HepG2 (cell line): ENCODE data around the gene ATP1B2. TPM values are rescaled to one million over a fixed set of nuclear protein-coding genes. Genes with fewer than 3 reads are reported as not detected.

Experiments used
- ATAD3A ChIP-seq: sonication (generic); formaldehyde crosslinking; IDR thresholded peaks from 2 replicates; pipeline ENCODE4 v1.4.0; 2020; ENCODE audit warnings: missing genetic modification reagents
- BHLHE40 ChIP-seq: IDR thresholded peaks from 2 replicates; pipeline ENCODE4 v1.6.1; 2011; ENCODE audit warnings: low read length, improper control_type of control experiment
- CENPX ChIP-seq: sonication (generic); formaldehyde crosslinking; IDR thresholded peaks from 2 replicates; pipeline ENCODE4 v1.9.0; 2021; ENCODE audit warnings: mild to moderate bottlenecking, missing genetic modification reagents, moderate library complexity
- CHD2 ChIP-seq: IDR thresholded peaks from 2 replicates; pipeline ENCODE4 v1.6.1; 2011; ENCODE audit warnings: low read depth, low read length, improper control_type of control experiment
- GATAD2A ChIP-seq: IDR thresholded peaks from 2 replicates; pipeline ENCODE4 v1.6.1; 2016
- JARID2 ChIP-seq: sonication (generic); formaldehyde crosslinking; IDR thresholded peaks from 2 replicates; pipeline ENCODE4 v1.8.1; 2023; ENCODE audit warnings: missing genetic modification reagents, inconsistent platforms; ENCODE audit not compliant: insufficient replicate concordance
- PBX2 ChIP-seq: IDR thresholded peaks from 2 replicates; pipeline ENCODE4 v1.6.1; 2016; ENCODE audit warnings: control low read depth
- POLR2AphosphoS5 ChIP-seq: IDR thresholded peaks from 2 replicates; pipeline ENCODE4 v1.6.1; 2012; ENCODE audit warnings: low read depth, low read length
- PREB ChIP-seq: sonication (generic); formaldehyde crosslinking; IDR thresholded peaks from 2 replicates; pipeline ENCODE4 v1.4.0; 2020; ENCODE audit warnings: missing genetic modification reagents
- SIN3B ChIP-seq: fragments of 150-350 bp; IDR thresholded peaks from 2 replicates; pipeline ENCODE4 v1.6.1; 2014; ENCODE audit warnings: low read length
- SMARCC2 ChIP-seq: fragments of 450-650 bp; IDR thresholded peaks from 2 replicates; pipeline ENCODE4 v1.6.1; 2017; ENCODE audit warnings: antibody characterized with exemption, mild to moderate bottlenecking
- SNRNP70 ChIP-seq: fragments of 200-400 bp; formaldehyde crosslinking; IDR thresholded peaks from 2 replicates; pipeline ENCODE4 v1.6.1; 2017; ENCODE audit warnings: mild to moderate bottlenecking, low read depth, low read length, moderate library complexity
- ZBTB1 ChIP-seq: sonication (generic); formaldehyde crosslinking; IDR thresholded peaks from 2 replicates; pipeline ENCODE4 v1.4.0; 2020; ENCODE audit warnings: missing genetic modification reagents, borderline replicate concordance
- ZFP36 ChIP-seq: fragments of 150-350 bp; IDR thresholded peaks from 2 replicates; pipeline ENCODE4 v1.6.1; 2018; ENCODE audit warnings: borderline replicate concordance, low read length, low read depth; ENCODE audit not compliant: partially characterized antibody
- ZFP37 ChIP-seq: sonication (generic); formaldehyde crosslinking; IDR thresholded peaks from 2 replicates; pipeline ENCODE4 v1.4.0; 2020; ENCODE audit warnings: missing genetic modification reagents, borderline replicate concordance
- ZNF772 ChIP-seq: sonication (generic); formaldehyde crosslinking; IDR thresholded peaks from 2 replicates; pipeline ENCODE4 v1.5.0; 2020; ENCODE audit warnings: mild to moderate bottlenecking, missing genetic modification reagents
- ZNF878 ChIP-seq: sonication (generic); formaldehyde crosslinking; IDR thresholded peaks from 2 replicates; pipeline ENCODE4 v1.8.1; 2023; ENCODE audit warnings: mild to moderate bottlenecking, missing genetic modification reagents, moderate library complexity
- ZSCAN12 ChIP-seq: sonication (generic); formaldehyde crosslinking; IDR thresholded peaks from 2 replicates; pipeline ENCODE4 v1.9.0; 2021; ENCODE audit warnings: mild to moderate bottlenecking, missing genetic modification reagents
- ZSCAN21 ChIP-seq: sonication (generic); formaldehyde crosslinking; IDR thresholded peaks from 2 replicates; pipeline ENCODE4 v1.8.0; 2022; ENCODE audit warnings: mild to moderate bottlenecking, missing genetic modification reagents, moderate library complexity, borderline replicate concordance
- polyA plus RNA-seq, 8 experiments: library from polyadenylated mRNA; depleted of rRNA in 3 of 8; stranded (reverse) in 7 of 8; unstranded in 1 of 8; fragments of >200 nt; fragmentation: Illumina TruSeq in 4 of 8; extraction: Trizol in 4 of 8; gene quantifications; 2 replicates each; pipeline versions ENCODE4 v1.2.1 to v1.2.3, GENCODE V29; 2011 to 2016; ENCODE audit warnings: low read depth in 4 of 8, missing spikeins in 1 of 8, mixed read lengths in 1 of 8; ENCODE audit not compliant: insufficient read depth in 1 of 8
- total RNA-seq, 5 experiments: library from RNA; depleted of rRNA; stranded (reverse); fragments of >200 nt; fragmentation: Illumina TruSeq; extraction: Trizol; gene quantifications; 2 replicates each; pipeline ENCODE4 v1.2.3, GENCODE V29; 2016; ENCODE audit warnings: low read depth in 1 of 5
- TF ChIP-seq, protein P1 (sequence below): sonication (generic); formaldehyde crosslinking; IDR thresholded peaks from 2 replicates; pipeline ENCODE4 v1.9.0; 2022; ENCODE audit warnings: missing genetic modification reagents, mild to moderate bottlenecking, borderline replicate concordance
- TF ChIP-seq, protein P2 (sequence below): sonication (generic); formaldehyde crosslinking; IDR thresholded peaks from 2 replicates; pipeline ENCODE4 v1.5.0; 2020; ENCODE audit warnings: mild to moderate bottlenecking, missing genetic modification reagents
- TF ChIP-seq, protein P3 (sequence below): IDR thresholded peaks from 2 replicates; pipeline ENCODE4 v1.6.1; 2016
- TF ChIP-seq, protein P4 (sequence below): IDR thresholded peaks from 2 replicates; pipeline ENCODE4 v1.6.1; 2016; ENCODE audit warnings: mild to moderate bottlenecking

Gene ATP1B2
- total and polyA plus RNA-seq, 2 of the 13 experiments (the other 11 are each of a cell fraction or from before 2014, with no cell fraction given) = not detected

- no peak for TF ChIP-seq ZFP36
- TF ChIP-seq, protein P1, sequence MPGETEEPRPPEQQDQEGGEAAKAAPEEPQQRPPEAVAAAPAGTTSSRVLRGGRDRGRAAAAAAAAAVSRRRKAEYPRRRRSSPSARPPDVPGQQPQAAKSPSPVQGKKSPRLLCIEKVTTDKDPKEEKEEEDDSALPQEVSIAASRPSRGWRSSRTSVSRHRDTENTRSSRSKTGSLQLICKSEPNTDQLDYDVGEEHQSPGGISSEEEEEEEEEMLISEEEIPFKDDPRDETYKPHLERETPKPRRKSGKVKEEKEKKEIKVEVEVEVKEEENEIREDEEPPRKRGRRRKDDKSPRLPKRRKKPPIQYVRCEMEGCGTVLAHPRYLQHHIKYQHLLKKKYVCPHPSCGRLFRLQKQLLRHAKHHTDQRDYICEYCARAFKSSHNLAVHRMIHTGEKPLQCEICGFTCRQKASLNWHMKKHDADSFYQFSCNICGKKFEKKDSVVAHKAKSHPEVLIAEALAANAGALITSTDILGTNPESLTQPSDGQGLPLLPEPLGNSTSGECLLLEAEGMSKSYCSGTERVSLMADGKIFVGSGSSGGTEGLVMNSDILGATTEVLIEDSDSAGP = 0 out of 2 replicates have a peak, but pooled peaks have one; percentile 50
- TF ChIP-seq SMARCC2 = no peak
- TF ChIP-seq ZSCAN12 (CRISPR knock-in tag) = no peak
- TF ChIP-seq, protein P2, sequence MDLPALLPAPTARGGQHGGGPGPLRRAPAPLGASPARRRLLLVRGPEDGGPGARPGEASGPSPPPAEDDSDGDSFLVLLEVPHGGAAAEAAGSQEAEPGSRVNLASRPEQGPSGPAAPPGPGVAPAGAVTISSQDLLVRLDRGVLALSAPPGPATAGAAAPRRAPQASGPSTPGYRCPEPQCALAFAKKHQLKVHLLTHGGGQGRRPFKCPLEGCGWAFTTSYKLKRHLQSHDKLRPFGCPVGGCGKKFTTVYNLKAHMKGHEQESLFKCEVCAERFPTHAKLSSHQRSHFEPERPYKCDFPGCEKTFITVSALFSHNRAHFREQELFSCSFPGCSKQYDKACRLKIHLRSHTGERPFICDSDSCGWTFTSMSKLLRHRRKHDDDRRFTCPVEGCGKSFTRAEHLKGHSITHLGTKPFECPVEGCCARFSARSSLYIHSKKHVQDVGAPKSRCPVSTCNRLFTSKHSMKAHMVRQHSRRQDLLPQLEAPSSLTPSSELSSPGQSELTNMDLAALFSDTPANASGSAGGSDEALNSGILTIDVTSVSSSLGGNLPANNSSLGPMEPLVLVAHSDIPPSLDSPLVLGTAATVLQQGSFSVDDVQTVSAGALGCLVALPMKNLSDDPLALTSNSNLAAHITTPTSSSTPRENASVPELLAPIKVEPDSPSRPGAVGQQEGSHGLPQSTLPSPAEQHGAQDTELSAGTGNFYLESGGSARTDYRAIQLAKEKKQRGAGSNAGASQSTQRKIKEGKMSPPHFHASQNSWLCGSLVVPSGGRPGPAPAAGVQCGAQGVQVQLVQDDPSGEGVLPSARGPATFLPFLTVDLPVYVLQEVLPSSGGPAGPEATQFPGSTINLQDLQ (CRISPR knock-in tag) = no peak
- no peak for TF ChIP-seq ATAD3A (CRISPR knock-in tag)
- no peak for TF ChIP-seq ZFP37 (CRISPR knock-in tag)
- no peak for TF ChIP-seq BHLHE40
- TF ChIP-seq PREB (CRISPR knock-in tag) = no peak
- no peak for TF ChIP-seq ZBTB1 (CRISPR knock-in tag)
- TF ChIP-seq PBX2 (CRISPR knock-in tag) = no peak
- TF ChIP-seq ZNF878 (CRISPR knock-in tag) = no peak
- peak; percentile 50; the same call in 1 of the 2 replicates for TF ChIP-seq GATAD2A (CRISPR knock-in tag)
- TF ChIP-seq SNRNP70 = no peak
- TF ChIP-seq, protein P3, sequence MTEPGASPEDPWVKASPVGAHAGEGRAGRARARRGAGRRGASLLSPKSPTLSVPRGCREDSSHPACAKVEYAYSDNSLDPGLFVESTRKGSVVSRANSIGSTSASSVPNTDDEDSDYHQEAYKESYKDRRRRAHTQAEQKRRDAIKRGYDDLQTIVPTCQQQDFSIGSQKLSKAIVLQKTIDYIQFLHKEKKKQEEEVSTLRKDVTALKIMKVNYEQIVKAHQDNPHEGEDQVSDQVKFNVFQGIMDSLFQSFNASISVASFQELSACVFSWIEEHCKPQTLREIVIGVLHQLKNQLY (CRISPR knock-in tag) = no peak
- no peak for TF ChIP-seq SIN3B
- no peak for TF ChIP-seq JARID2 (CRISPR knock-in tag)
- TF ChIP-seq, protein P4, sequence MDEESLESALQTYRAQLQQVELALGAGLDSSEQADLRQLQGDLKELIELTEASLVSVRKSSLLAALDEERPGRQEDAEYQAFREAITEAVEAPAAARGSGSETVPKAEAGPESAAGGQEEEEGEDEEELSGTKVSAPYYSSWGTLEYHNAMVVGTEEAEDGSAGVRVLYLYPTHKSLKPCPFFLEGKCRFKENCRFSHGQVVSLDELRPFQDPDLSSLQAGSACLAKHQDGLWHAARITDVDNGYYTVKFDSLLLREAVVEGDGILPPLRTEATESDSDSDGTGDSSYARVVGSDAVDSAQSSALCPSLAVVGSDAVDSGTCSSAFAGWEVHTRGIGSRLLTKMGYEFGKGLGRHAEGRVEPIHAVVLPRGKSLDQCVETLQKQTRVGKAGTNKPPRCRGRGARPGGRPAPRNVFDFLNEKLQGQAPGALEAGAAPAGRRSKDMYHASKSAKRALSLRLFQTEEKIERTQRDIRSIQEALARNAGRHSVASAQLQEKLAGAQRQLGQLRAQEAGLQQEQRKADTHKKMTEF (CRISPR knock-in tag) = peak; percentile 67
- 0 out of 2 replicates have a peak, but pooled peaks have one; percentile 31 for TF ChIP-seq ZSCAN21 (CRISPR knock-in tag)
- TF ChIP-seq CENPX (CRISPR knock-in tag) = no peak
- no peak for TF ChIP-seq ZNF772 (CRISPR knock-in tag)
- TF ChIP-seq CHD2 = no peak
- TF ChIP-seq POLR2AphosphoS5 = no peak
These were observed 20.7 kb upstream of the ATP1B2 start, which contains the start of gene SHBG (continued) for GRCh38 chr17:7629939-7630571.
